Epithelial cell of esophagus (primary cell): Measurements from ENCODE around the gene HNRNPR.
A peak's percentile ranks its signal among the peaks of the same experiment; 100 is the strongest.

Experiments
- DNase-seq: peaks from one replicate; pipeline ENCODE4 v3.0.0; 2010; ENCODE audit warnings: low read depth
- H3K4me3 ChIP-seq: 2 replicates; pipeline ENCODE4 v1.5.1; 2011; ENCODE audit warnings: mild to moderate bottlenecking, low read length, control low read depth
- CTCF ChIP-seq: IDR thresholded peaks from 2 replicates; pipeline ENCODE4 v1.5.1; 2011; ENCODE audit warnings: low read depth, mild to moderate bottlenecking, low read length, control low read depth, inconsistent platforms; ENCODE audit not compliant: insufficient read depth; ENCODE audit errors: missing control alignments

The HNRNPR gene

GRCh38 chr1:23371987-23372880 is 28.1 kb upstream of the HNRNPR start:
- H3K4me3 ChIP-seq = no peak overlapping the region
- no peak for TF ChIP-seq CTCF
- DNase-seq = no peak

GRCh38 chr1:23370709-23371584 is 26.9 kb upstream of the HNRNPR start:
- DNase-seq = peak; percentile 64
- TF ChIP-seq CTCF = no peak
- H3K4me3 ChIP-seq = peak overlapping the region; percentile 67

- H3K4me3 ChIP-seq = peak overlapping the region; percentile 67
- DNase-seq = no peak
- TF ChIP-seq CTCF = no peak
Measured at GRCh38 chr1:23370330-23370708, 26.2 kb upstream of the HNRNPR start.

GRCh38 chr1:23369335-23370013 is 25.4 kb upstream of the HNRNPR start, which contains the start of gene ZNF436:
TSS of gene ZNF436 (minus strand) at chr1:23369836. CDS start at chr1:23368005, 1,831 bp downstream.
- peak within 1 kb of the TSS; percentile 67 for H3K4me3 ChIP-seq
- DNase-seq = peak; percentile 40
- no peak for TF ChIP-seq CTCF

GRCh38 chr1:23368562-23369334 is 24.7 kb upstream of the HNRNPR start:
- DNase-seq = peak; percentile 92
- peak overlapping the region; percentile 67 for H3K4me3 ChIP-seq
- TF ChIP-seq CTCF = no peak
